Measurements from ENCODE around the gene PEX6.

DNA sequence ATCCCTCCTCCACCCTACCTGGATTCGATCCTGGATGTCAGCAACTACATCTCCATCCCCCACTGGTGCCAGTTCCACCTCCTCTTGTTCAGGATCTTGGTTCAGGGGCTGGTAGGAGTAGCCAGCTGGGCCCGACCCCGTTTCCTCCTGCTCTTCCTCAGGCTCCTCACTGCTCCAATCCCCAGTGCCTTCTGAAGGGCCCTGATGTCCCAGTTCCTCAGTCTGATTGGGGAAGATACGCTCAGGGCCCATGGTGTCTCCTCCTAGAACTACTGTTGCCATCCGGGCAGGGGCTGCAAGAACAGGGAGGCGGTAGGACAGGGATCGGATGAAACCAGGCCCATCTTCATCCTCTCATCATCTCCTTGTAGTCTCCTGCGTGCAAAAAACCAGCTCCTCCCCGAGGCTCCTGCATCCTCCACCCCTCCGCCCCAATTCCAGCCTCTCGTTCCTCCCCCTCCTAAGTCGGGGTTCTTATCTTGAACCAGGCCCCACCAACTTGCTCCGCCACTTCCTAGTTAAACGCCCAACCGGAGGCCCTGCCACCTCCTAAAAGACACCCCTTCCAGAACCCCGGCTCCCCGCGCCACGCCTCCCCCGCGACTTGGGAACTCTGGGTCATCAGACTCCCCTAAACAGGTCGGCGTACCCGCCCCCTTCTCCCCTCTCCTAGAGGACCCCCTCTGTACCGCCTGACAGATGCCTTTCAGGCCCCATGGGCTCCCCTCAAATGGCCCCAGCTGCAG lies 34.3 kb upstream of the PEX6 start:
- TF ChIP-seq, protein P1, sequence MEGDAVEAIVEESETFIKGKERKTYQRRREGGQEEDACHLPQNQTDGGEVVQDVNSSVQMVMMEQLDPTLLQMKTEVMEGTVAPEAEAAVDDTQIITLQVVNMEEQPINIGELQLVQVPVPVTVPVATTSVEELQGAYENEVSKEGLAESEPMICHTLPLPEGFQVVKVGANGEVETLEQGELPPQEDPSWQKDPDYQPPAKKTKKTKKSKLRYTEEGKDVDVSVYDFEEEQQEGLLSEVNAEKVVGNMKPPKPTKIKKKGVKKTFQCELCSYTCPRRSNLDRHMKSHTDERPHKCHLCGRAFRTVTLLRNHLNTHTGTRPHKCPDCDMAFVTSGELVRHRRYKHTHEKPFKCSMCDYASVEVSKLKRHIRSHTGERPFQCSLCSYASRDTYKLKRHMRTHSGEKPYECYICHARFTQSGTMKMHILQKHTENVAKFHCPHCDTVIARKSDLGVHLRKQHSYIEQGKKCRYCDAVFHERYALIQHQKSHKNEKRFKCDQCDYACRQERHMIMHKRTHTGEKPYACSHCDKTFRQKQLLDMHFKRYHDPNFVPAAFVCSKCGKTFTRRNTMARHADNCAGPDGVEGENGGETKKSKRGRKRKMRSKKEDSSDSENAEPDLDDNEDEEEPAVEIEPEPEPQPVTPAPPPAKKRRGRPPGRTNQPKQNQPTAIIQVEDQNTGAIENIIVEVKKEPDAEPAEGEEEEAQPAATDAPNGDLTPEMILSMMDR (conservative IDR thresholded peaks at IDR 0.05) = no peak
- no peak for TF ChIP-seq EZH2 (IDR thresholded peaks at IDR 0.05; ENCODE audit: low read depth)

All from PC-9 (cell line).